ENCODE results near the gene NOS2.
"Not testable (repeated sequence)": the region's sequence is repeated elsewhere in the genome, so short reads cannot be mapped to it uniquely, and the experiment has no call there.

NOS2 gene

GRCh38 chr17:27840688-27841087 lies 40.4 kb upstream of the NOS2 start:
- H3K27me3 ChIP-seq (replicated peaks; ENCODE audit: control insufficient read depth, insufficient read depth, low read length): no peaks in the 10 kb centered on the region
- no peaks in the 10 kb centered on the region for H3K36me3 ChIP-seq (ENCODE audit: control insufficient read depth, insufficient read depth, low read length)
- H3K4me3 ChIP-seq (replicated peaks; ENCODE audit: low read depth, low read length): no peak overlapping the region
- TF ChIP-seq, protein P1, sequence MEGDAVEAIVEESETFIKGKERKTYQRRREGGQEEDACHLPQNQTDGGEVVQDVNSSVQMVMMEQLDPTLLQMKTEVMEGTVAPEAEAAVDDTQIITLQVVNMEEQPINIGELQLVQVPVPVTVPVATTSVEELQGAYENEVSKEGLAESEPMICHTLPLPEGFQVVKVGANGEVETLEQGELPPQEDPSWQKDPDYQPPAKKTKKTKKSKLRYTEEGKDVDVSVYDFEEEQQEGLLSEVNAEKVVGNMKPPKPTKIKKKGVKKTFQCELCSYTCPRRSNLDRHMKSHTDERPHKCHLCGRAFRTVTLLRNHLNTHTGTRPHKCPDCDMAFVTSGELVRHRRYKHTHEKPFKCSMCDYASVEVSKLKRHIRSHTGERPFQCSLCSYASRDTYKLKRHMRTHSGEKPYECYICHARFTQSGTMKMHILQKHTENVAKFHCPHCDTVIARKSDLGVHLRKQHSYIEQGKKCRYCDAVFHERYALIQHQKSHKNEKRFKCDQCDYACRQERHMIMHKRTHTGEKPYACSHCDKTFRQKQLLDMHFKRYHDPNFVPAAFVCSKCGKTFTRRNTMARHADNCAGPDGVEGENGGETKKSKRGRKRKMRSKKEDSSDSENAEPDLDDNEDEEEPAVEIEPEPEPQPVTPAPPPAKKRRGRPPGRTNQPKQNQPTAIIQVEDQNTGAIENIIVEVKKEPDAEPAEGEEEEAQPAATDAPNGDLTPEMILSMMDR (IDR thresholded peaks at IDR 0.05; ENCODE audit: insufficient read depth, low read length, poor library complexity, severe bottlenecking): no peak
- DNase-seq (ENCODE audit: extremely low read depth, insufficient read length): no peak

GRCh38 chr17:27840406-27840678 lies 40.0 kb upstream of the NOS2 start:
- H3K4me3 ChIP-seq (replicated peaks; ENCODE audit: low read depth, low read length); H3K27me3 ChIP-seq (replicated peaks; ENCODE audit: control insufficient read depth, insufficient read depth, low read length); DNase-seq (ENCODE audit: extremely low read depth, insufficient read length); H3K36me3 ChIP-seq (ENCODE audit: control insufficient read depth, insufficient read depth, low read length): not testable (repeated sequence)

GRCh38 chr17:27839571-27840405 lies 39.5 kb upstream of the NOS2 start:
- not testable (repeated sequence) for H3K36me3 ChIP-seq (ENCODE audit: control insufficient read depth, insufficient read depth, low read length); DNase-seq (ENCODE audit: extremely low read depth, insufficient read length); H3K4me3 ChIP-seq (replicated peaks; ENCODE audit: low read depth, low read length); H3K27me3 ChIP-seq (replicated peaks; ENCODE audit: control insufficient read depth, insufficient read depth, low read length)

GRCh38 chr17:27838607-27839006 lies 38.3 kb upstream of the NOS2 start:
- H3K27me3 ChIP-seq (replicated peaks; ENCODE audit: control insufficient read depth, insufficient read depth, low read length); DNase-seq (ENCODE audit: extremely low read depth, insufficient read length); H3K36me3 ChIP-seq (ENCODE audit: control insufficient read depth, insufficient read depth, low read length); H3K4me3 ChIP-seq (replicated peaks; ENCODE audit: low read depth, low read length): not testable (repeated sequence)

GRCh38 chr17:27837769-27838168 lies 37.4 kb upstream of the NOS2 start:
- H3K36me3 ChIP-seq (ENCODE audit: control insufficient read depth, insufficient read depth, low read length); H3K4me3 ChIP-seq (replicated peaks; ENCODE audit: low read depth, low read length); H3K27me3 ChIP-seq (replicated peaks; ENCODE audit: control insufficient read depth, insufficient read depth, low read length); DNase-seq (ENCODE audit: extremely low read depth, insufficient read length): not testable (repeated sequence)

DNA sequence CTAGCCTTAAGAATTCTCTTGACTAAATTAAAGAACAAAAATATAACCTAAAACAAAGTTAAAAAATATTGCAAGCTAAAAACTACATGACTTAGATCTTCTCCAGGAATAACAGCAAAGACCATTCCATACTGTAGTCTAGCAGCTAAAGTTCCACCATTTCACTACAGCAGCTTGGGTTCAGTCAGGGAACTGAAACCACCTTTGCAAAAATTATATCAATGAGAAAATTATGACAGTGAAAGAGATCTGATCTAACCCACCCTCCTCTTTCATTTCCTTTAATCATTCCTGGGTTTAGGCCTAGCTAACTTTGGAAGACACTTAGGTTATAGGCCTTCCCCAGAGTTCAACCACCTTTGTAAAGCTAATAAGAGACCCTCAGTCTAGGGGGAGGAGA lies 36.3 kb upstream of the NOS2 start:
- TF ChIP-seq, protein P1 (IDR thresholded peaks at IDR 0.05; ENCODE audit: insufficient read depth, low read length, poor library complexity, severe bottlenecking): no peak
- Histone ChIP-seq H3K4me3 (replicated peaks; ENCODE audit: low read depth, low read length) (no peak overlapping the region), H3K36me3 (ENCODE audit: control insufficient read depth, insufficient read depth, low read length) (no peaks in the 10 kb centered on the region), H3K27me3 (replicated peaks; ENCODE audit: control insufficient read depth, insufficient read depth, low read length) (no peaks in the 10 kb centered on the region)
- no peak for DNase-seq (ENCODE audit: extremely low read depth, insufficient read length)

DNA sequence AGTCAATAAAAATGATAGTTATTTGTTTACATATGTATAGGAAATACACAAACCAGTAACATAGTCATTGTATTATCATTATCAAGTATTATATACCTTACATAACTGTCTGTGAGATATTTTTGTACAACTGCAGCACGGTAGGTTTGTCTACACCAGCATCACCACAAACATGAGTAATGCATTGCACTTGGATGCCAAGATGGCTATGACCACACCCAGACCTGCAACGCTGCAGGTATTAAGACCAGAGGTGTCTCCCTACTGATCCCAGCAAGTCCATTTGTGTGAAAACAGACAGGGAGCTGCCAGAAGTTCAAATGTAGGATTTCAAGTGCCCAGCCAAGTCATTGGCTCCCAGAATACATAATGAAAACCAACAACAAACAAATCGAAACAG lies 34.2 kb upstream of the NOS2 start:
- H3K27me3 ChIP-seq (replicated peaks; ENCODE audit: control insufficient read depth, insufficient read depth, low read length): no peaks in the 10 kb centered on the region
- no peaks in the 10 kb centered on the region for H3K36me3 ChIP-seq (ENCODE audit: control insufficient read depth, insufficient read depth, low read length)
- DNase-seq (ENCODE audit: extremely low read depth, insufficient read length): no peak
- TF ChIP-seq, protein P1 (IDR thresholded peaks at IDR 0.05; ENCODE audit: insufficient read depth, low read length, poor library complexity, severe bottlenecking): no peak
- H3K4me3 ChIP-seq (replicated peaks; ENCODE audit: low read depth, low read length): no peak overlapping the region

DNA sequence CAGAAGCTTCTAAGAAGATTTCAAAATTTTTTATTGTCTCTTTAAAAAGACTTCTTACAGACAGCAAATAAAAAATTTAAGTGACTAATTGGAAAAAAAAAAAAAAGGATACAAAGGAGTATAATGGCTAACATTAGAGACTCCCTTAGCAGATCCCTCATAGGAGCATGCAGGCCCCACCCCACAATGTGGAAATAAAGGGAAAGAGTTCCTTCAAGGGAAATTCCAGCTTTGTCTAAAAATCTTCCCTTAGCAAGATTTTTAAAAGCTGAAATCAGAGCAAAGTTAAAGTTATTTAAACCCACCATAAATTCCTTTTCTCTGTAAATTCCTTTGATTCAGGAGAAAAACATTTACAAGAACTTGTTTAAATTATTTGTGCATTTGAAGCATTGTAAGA lies 32.5 kb upstream of the NOS2 start:
- DNase-seq (ENCODE audit: extremely low read depth, insufficient read length): no peak
- no peak overlapping the region for H3K4me3 ChIP-seq (replicated peaks; ENCODE audit: low read depth, low read length)
- TF ChIP-seq, protein P1 (IDR thresholded peaks at IDR 0.05; ENCODE audit: insufficient read depth, low read length, poor library complexity, severe bottlenecking): no peak
- no peaks in the 10 kb centered on the region for H3K27me3 ChIP-seq (replicated peaks; ENCODE audit: control insufficient read depth, insufficient read depth, low read length)
- no peaks in the 10 kb centered on the region for H3K36me3 ChIP-seq (ENCODE audit: control insufficient read depth, insufficient read depth, low read length)

DNA sequence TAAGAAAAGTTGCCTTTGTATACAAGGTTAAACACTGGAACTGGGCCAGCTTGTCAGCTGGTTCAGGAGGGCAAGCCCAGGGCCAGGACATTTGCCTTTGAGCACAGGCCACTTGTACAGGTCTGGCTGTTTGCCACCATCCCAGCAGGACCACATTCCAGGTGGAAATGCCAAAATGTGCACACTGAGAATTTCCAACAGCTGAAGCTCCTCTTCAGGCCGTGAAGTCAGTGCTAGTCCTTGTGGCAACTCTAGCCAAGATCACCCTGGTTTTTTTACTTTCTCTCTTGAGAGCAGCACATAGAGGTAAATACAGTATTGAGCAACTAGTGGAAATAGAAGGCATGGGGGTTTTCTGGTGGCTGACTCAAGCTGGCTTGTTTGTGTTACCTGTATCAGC lies 29.6 kb upstream of the NOS2 start:
- not testable (repeated sequence) for H3K27me3 ChIP-seq (replicated peaks; ENCODE audit: control insufficient read depth, insufficient read depth, low read length); DNase-seq (ENCODE audit: extremely low read depth, insufficient read length); H3K36me3 ChIP-seq (ENCODE audit: control insufficient read depth, insufficient read depth, low read length); H3K4me3 ChIP-seq (replicated peaks; ENCODE audit: low read depth, low read length)

DNA sequence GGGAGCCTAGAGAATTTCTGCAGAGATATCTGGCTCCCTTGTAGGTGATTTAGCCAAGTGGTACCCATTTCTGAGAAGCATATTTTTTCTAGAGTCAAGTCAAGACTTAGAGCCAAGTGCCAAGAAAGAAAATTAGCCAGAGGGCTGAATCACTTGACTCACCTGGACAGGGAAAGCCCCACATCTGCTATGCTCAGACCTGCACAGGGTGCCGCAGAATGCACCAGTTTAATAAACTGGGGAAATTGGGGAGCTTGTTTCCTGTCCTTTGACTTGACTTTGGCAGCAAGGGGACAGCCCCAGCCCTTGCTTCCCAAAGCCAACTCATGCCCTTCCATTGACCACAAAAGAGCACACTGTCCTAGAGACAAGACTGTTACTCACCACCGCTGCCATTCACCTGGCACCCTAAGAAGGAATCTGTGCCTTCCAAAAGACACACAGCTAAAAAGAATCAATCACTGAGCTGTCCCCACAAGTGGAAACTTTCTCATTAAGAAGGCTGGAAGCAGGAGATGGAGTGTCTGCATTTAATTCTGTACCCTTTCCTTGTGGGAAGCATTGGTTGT lies 28.9 kb upstream of the NOS2 start:
- H3K27me3 ChIP-seq (replicated peaks; ENCODE audit: control insufficient read depth, insufficient read depth, low read length); DNase-seq (ENCODE audit: extremely low read depth, insufficient read length); H3K4me3 ChIP-seq (replicated peaks; ENCODE audit: low read depth, low read length); H3K36me3 ChIP-seq (ENCODE audit: control insufficient read depth, insufficient read depth, low read length): not testable (repeated sequence)

Data from GM06990 (cell line).